Anterior cingulate cortex (tissue), 58 donors: ENCODE results near the gene UBA5.

Source experiments
- DNase-seq, 58 donors: peaks; one replicate each; lab custom pipeline; 2025; lab: John Stamatoyannopoulos, UW

UBA5 gene

DNA sequence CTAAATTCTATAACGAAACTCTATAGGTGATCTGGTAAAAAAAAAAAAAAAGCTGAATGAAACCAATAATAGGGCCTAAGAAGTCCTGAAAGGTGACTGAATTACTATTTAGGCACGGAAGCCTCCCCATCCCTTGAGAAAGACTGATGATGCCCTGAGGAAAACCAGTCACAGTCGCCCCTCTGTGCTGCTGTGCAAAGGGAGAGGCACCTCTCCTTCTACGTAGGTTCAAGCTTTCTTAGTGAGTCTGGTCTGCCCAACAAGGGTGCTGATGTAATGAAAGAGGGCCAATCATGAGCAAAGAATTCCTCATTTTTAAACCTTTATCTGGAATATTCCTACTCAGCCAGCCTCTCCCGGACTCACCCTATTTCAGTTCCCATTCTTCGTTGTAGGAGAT is 50.2 kb downstream of the UBA5 start:
- no peak for DNase-seq

DNA sequence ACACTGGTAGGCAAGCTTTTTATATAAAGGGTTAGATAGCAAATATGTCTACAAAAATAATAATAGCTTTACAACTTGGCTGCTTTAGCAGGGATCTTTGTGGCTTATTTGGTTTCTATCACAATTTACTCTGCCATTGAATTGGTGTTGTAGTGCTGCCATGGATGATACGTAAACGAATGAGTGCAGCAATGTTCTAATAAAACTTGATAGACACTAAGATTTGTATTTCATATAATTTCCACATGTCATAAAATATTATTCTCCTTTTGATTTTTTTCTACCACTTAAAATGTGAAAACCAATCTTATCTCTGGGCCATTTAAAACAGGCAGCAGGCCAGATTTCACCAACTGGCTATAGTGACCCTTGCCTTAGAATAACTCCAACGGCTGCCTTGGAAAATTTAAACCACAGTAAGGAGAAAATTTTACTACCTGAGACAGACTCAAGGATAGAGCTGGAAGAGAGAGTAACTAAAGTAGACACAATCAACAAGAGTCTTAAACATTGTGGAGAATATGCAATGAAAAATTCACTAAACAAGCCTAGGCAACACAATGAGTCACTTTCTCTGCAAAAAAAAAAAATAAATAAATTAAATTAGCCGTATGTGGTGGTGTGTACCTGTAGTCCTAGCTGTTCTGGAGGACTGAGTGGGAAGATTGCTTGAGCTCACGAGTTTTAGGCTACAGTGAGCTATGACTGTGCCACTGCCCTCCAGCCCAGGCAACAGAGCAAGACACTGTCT is 54.0 kb downstream of the UBA5 start:
- no peak for DNase-seq

DNA sequence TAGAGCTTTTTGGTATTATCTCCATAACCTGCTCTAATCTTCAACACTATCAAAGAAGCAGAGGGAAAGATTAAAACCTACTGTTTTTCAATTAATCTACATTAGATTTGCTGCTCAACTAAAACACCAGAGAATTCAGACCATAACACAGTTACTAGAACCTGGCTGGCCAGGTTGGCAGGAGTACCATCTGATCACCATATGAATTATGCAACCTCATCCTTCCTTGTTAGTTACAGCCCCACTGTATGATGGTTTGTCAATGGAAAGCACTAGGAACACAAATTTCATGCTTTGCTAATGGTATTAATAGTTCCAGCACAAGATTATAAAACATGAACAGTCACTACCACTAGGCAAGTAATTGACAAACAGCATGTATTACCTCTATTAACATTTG is 56.2 kb downstream of the UBA5 start:
- DNase-seq, result no peak

DNA sequence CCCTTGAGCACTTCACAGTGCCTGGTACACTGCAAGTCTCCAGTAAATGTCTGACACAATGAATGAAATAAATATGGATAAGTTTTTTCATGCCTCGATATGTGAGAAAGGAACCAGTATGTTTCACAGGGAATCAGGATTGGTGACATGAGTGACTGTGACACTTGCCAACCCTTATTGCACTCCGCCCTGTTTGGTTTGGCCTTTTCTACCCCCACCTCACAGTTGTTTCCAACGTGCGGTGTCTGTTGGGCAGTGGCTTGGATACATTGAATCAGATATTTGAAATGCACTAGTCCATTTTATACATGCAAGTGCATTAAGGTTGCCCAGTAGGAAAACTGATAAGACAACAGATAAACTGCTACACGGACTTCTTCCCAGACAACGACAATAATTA is 60.1 kb downstream of the UBA5 start:
- no peak for DNase-seq

DNA sequence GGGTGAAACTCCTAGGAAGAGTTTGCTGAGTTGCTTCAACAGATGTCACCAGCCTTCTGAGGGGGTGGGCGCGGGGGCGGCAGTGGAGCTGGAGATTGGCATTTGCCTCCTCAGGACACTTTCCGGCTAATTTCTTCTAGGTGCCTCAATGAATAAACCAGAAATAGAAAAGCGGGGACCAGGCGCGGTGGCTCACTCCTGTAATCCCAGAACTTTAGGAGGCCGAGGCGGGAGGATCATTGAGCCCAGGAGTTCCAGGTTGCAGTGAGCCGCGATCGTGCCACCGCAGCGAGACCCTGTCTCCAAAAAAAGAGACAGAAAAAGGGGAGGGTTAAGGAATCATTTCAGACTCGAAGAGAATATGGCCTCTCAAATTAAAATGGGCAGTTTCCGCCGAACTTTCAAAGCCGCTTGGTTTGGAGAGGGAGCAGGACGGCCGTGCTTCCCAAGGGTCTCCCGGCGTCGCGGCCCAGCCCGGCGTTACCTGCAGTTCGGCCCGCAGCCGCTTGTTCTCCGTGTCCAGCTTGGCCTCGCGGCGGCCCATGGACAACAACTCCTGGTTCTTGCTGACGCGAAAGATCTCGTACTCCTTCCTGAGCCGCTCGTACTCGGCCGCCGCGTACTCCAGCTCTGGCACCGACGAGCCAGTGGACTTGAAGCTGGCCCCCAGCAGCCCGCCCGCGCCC is 61.5 kb downstream of the UBA5 start:
- peak in 33 of 58 donors; percentile 4 to 82 (median 63) for DNase-seq

DNA sequence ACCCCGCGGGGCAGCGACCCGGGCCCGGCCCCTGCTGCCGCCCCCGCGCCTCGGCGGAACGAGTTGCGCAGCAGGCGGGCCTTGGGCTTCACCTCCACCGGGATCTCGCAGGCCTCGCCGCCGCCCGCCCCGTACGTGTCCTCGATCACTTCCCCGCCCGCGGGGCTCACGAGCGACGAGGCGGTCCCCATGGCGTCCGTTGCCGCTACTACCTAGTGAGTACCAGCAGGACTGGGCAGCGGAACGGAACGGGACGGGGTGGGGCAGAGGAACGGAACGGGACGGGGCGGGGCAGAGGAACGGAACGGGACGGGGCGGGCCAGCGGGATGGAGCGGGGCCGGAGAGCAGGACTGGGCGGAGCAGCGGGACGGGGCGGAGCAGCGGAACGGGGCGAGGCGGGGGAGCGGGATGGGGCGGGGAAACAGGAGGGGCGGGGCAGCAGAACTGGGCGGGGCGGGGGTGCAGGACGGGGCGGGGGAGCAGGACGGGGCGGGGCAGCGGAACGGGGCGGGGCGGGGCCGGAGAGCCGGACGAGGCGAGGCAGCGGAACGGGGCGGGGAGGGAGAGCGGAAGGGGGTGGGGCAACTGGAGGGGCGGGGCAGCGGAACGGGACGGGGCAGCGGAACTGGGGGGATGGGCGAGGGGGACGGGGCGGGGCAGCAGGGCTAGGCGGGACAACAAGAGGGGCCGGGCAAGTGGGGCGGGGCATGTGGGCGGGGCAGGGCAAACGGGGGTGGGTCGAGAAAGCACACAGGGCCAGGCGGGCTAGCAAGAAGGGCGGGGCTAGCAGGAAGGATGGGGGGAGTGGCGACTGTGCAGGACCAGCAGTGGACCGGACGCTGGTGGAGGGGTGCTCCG is 62.3 kb downstream of the UBA5 start, which contains the start of gene NPHP3:
Gene NPHP3 (minus strand): TSS at position 245 of the 859 bp plus-strand sequence. CDS start 54 bp downstream, at position 191.
- DNase-seq, result peak; percentile 80 to 100 (median 98)

DNA sequence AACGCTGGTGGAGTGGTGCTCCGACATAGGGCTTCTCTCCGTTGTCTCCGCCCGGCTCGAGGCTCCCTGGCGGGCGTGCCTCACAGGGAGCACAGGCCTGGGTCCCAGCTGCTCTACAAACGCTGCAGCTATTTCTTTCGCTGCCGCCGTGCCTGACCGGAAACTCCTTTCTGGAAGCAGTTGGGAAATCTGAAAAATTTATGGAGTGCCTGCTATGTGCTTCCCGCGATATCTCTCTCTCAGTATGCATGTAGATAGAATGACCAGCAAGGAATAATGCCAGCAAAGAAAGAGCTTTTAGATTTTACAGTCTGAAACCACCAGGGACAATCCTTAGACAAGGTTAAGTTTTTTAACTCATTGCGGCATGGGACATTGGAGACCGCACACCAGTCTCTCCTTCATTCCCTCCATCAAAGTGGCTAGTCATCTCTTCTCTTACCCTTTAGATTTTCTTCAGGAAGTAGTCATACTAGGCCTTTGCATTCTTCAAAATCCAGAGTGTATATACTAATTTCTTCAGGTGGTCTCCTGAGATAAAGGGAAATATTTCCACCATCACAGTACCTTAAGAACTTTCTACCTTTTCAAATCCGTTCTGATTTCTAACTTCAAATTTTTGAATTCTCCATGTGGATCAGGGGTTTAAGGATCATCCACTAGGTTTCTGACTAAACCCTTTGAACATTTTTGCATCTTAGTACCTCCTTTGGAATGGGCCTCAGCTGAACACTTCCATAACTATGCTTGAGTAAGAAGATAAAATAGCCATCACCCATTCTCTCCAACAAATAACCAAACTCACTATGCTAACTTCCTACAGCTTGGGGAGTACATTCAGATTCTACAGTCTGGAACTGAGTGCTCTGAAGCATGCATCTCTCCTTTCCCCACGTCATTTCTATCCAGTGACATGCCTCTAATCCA is 63.2 kb downstream of the UBA5 start:
- no peak for DNase-seq

DNA sequence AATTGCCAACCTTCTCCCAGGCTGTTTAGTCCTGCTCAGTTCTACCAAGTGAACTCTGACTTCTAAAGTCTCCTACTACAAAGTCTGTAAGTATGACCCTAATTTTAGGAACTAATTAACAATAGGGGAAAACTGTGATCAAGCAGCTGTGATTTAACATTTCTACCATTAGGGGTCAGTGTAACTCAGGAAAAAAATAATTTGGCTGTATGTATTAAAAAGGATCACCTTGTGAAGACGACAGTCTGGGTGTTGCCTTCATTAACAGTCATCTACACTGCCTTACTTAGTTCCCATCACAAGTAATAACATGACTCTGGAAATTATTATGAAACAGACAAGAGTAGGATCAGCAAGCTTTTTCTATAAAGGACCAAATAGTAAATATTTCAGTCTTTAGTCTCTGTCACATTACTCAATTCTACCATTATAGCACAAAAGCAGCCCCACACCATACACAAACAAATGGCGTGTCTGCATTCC is 66.3 kb downstream of the UBA5 start:
- peak in 1 of 58 donors; percentile 10 for DNase-seq
